ENCODE data around the gene RTEL1.
"Not testable (repeated sequence)": the region's sequence is repeated elsewhere in the genome, so short reads cannot be mapped to it uniquely, and the experiment has no call there.

RTEL1 gene

DNA sequence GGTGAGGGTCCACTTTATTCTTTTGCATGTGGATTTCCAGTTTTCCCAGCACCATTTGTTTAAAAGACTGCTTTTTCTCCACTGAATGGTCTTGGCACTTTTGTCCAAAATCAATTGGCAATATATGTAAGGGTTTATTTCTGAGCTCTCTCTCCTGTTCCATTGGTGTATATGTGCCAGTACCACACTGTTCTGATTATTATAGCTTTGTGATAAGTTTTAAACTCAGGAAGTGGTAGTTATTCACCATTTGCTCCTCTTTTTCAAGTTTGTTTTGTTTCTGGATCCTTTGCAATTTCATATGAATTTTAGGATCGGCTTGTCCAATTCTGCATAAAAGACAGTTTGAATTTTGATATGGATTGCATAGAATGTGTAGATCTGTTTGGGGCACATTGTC is 54.1 kb downstream of the RTEL1 start:
- ATAC-seq (no peak), DNase-seq (no peak)
- no peak overlapping the region for H3K4me3 Mint-ChIP-seq
- H3K9me3 Mint-ChIP-seq = peaks cover 6 to 12% of the 10 kb centered on the region in 2 donors
- no peak overlapping the region for H3K27ac Mint-ChIP-seq
- H3K4me1 Mint-ChIP-seq = peaks cover 59% of the 10 kb centered on the region
- H3K27me3 Mint-ChIP-seq = no peaks in the 10 kb centered on the region

DNA sequence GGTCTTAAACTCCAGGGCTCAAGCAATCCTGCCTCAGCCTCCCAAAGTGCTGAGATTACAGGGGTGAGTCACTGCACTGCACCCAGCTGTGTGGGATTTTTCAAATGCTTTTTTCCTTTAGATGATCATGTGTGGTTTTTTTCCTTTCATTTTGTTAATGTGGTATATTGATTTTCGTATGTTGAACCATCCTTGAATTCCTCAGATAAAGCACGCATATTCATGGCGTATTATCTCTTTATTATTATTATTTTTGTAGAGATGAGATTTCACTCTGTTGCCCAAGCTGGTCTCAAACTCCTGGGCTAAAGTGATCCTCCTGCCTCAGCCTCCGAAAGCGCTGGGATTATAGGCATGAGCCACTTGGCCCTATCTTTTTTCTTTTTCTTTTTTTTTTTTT is 56.7 kb downstream of the RTEL1 start:
- H3K27ac Mint-ChIP-seq = no peak overlapping the region
- peaks cover 13 to 20% of the 10 kb centered on the region in 2 donors for H3K9me3 Mint-ChIP-seq
- no peak overlapping the region for H3K4me3 Mint-ChIP-seq
- no peak for ATAC-seq
- H3K27me3 Mint-ChIP-seq = no peaks in the 10 kb centered on the region
- H3K4me1 Mint-ChIP-seq = peaks cover 50% of the 10 kb centered on the region
- DNase-seq = no peak

DNA sequence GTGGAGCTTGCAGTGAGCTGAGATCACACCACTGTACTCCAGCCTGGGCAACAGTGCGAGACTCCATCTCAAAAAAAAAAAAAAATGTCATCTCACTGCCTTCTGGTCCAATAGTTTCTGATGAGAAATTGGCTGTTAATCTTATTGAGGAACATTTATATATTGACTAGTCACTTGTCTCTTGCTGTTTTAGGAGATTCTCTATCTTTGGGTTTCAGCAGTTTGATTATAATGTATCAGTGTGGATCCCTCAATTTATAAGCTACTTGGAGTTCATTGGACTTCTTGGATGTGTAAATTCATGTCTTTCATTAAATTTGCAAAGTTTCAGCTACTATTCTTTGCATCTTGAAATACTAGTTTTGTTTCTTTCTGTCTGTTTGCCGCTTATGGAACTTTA is 60.9 kb downstream of the RTEL1 start:
- Mint-ChIP-seq H3K27ac (no peak overlapping the region), H3K4me3 (no peak overlapping the region), H3K4me1 (peaks cover 45% of the 10 kb centered on the region), H3K9me3 (peaks cover 11 to 20% of the 10 kb centered on the region in 2 donors), H3K27me3 (no peaks in the 10 kb centered on the region)
- DNase-seq (no peak), ATAC-seq (no peak)

DNA sequence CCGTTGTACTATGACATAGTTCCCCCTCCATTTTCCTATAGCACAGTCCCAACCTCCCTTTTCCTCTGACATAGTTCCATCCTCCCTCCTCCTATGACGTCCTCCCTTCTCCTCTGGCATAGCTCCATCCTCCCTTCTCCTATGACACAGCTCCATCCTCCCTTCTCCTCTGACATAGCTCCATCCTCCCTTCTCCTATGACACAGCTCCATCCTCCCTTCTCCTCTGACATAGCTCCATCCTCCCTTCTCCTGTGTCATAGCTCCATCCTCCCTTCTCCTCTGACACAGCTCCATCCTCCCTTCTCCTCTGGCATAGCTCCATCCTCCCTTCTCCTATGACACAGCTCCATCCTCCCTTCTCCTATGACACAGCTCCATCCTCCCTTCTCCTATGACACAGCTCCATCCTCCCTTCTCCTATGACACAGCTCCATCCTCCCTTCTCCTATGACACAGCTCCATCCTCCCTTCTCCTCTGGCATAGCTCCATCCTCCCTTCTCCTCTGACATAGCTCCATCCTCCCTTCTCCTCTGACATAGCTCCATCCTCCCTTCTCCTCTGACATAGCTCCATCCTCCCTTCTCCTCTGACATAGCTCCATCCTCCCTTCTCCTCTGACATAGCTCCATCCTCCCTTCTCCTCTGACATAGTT is 65.0 kb downstream of the RTEL1 start:
- Mint-ChIP-seq H3K9me3 (peaks cover 16% of the 10 kb centered on the region in 2 donors), H3K4me1 (peaks cover 21% of the 10 kb centered on the region), H3K27ac (peak overlapping the region in 1 of 2 donors; percentile 52)
- not testable (repeated sequence) for H3K27me3 Mint-ChIP-seq, H3K4me3 Mint-ChIP-seq, DNase-seq, ATAC-seq

DNA sequence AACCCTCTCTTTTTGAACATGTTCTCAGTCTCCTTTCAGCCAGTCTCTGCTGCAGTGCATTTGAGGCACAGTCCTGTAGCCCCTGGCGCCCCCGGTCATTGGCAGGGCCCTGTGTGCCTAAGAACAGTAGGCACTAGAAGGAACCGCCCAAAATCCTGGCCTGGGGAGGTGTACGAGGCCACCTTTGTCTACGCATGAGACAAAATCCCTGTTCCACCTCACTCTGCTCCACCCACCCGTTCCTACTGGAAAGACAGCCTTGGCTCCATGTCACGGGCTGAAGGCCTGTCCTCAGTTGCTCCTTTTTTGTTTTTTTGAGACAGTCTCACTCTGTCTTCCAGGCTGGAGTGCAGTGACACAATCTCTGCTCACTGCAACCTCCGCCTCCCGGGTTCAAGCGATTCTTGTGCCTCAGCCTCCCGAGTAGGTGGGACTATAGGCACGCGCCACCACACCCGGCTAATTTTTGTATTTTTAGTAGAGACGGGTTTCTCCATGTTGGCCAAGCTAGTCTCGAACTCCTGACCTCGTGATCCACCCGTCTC is 72.1 kb downstream of the RTEL1 start:
- H3K27me3 Mint-ChIP-seq, H3K4me1 Mint-ChIP-seq, DNase-seq, H3K4me3 Mint-ChIP-seq, H3K9me3 Mint-ChIP-seq, ATAC-seq: not testable (repeated sequence)
- H3K27ac Mint-ChIP-seq = peak overlapping the region in 1 of 2 donors; percentile 42

DNA sequence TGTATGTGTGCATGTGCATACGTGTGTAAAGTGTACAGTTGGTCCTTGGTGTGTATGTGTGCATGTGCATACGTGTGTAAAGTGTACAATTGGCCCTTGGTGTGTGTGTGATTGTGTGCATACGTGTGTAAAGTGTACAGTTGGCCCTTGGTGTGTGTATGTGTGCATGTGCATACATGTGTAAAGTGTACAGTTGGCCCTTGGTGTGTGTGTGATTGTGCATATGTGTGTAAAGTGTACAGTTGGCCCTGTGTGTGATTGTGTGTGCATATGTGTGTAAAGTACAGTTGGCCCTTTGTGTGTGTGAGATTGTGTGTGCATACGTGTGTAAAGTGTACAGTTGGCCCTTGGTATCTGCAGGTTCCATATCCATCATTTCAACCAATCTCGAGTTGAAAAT is 73.3 kb downstream of the RTEL1 start:
- Mint-ChIP-seq H3K4me3 (no peak overlapping the region), H3K27me3 (no peaks in the 10 kb centered on the region), H3K4me1 (peaks cover 15% of the 10 kb centered on the region), H3K27ac (no peak overlapping the region), H3K9me3 (peaks cover 0 to 4% of the 10 kb centered on the region in 2 donors)
- DNase-seq (no peak), ATAC-seq (no peak)

DNA sequence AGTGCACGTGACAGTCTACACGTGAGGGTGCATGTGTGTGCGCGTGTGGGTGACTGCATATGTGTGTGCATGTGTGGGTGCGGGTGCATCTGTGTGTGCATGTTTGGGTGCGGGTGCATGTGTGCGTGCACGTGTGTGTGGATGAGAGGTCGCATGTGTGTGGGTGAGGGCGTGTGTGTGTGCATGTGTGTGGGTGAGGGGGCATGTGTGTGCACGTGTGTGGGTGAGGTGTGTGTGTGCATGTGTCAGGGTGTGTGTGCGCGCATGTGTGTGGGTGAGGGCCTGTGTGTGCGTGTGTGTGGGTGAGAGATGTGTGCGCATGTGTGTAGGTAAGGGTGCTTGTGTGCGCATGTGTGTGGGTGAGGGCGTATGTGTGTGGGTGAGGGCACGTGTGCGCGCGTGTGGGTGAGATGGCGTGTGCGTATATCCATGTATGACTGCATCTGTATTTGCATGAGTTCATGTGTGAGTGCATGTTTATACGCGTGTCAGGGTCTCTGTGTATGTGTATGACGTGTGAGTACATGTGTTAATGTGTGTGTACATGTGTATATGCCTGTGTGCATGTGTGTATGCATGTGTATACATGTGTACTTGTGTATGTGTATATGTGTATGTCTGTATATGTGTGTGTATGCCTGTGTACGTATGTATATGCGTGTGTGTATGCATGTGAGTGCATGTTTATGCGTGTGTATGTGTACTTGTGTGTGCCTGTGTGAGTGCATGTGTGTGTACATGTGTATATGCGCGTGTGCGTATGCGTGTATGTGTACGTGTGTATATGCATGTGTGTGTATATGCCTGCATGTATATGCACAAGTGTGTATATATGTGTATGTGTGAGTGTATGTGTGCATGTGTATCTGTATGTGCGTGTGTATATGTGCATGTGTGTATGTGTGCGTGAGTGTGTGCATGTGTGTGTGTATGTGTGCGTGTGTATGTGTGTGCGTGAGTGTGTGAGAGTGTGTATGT is 74.3 kb downstream of the RTEL1 start:
- Mint-ChIP-seq H3K9me3 (peaks cover 0 to 4% of the 10 kb centered on the region in 2 donors), H3K27ac (no peak overlapping the region), H3K4me1 (peaks cover 25% of the 10 kb centered on the region), H3K27me3 (no peaks in the 10 kb centered on the region), H3K4me3 (no peak overlapping the region)
- ATAC-seq (no peak), DNase-seq (no peak)

DNA sequence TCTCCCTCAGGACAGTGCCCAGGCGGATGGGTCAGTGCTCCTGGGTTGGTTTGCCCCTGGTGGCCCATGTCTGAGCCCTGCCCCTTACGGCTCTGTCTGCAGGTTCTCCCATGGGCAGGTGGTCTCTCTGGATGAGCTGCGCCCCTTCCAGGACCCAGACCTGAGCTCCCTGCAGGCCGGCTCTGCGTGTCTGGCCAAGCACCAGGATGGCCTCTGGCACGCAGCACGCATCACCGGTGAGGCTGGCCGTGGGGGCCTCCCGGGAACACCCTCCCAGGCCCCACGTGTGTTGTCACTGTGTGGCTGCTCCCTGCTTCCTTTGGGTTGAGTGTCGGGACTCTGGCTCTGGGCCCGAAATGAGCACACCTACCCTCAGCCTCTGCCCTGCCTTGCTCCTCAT is 75.0 kb downstream of the RTEL1 start:
- no peak overlapping the region for H3K27ac Mint-ChIP-seq
- no peaks in the 10 kb centered on the region for H3K27me3 Mint-ChIP-seq
- H3K4me1 Mint-ChIP-seq = peaks cover 25% of the 10 kb centered on the region
- peaks cover 0 to 4% of the 10 kb centered on the region in 2 donors for H3K9me3 Mint-ChIP-seq
- no peak overlapping the region for H3K4me3 Mint-ChIP-seq
- DNase-seq = no peak
- ATAC-seq = no peak

DNA sequence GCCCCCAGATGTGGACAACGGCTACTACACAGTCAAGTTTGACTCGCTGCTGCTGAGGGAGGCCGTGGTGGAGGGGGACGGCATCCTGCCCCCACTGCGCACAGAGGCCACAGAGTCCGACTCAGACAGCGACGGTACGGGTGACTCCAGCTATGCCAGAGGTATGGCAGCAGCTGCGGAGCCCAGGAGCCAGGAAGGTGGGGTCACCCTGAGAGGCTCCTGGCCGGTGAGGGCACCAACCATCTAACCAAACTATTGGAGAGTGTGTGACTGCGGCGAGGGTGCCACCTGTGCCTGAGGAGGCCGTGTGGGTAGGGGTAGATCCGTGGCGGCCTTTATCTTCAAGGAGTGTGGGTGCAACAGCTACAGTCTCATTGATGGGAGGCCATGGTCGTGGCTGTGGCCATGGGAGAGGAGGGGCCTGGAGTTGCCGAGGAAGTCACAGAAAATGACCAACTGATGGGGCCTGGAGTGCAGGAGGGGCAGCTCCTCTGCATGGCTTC is 75.5 kb downstream of the RTEL1 start:
- H3K4me1 Mint-ChIP-seq = peaks cover 30% of the 10 kb centered on the region
- no peak overlapping the region for H3K4me3 Mint-ChIP-seq
- no peak for DNase-seq
- H3K9me3 Mint-ChIP-seq = no peaks in the 10 kb centered on the region
- no peak for ATAC-seq
- H3K27ac Mint-ChIP-seq = peak overlapping the region in 1 of 2 donors; percentile 58
- no peaks in the 10 kb centered on the region for H3K27me3 Mint-ChIP-seq

DNA sequence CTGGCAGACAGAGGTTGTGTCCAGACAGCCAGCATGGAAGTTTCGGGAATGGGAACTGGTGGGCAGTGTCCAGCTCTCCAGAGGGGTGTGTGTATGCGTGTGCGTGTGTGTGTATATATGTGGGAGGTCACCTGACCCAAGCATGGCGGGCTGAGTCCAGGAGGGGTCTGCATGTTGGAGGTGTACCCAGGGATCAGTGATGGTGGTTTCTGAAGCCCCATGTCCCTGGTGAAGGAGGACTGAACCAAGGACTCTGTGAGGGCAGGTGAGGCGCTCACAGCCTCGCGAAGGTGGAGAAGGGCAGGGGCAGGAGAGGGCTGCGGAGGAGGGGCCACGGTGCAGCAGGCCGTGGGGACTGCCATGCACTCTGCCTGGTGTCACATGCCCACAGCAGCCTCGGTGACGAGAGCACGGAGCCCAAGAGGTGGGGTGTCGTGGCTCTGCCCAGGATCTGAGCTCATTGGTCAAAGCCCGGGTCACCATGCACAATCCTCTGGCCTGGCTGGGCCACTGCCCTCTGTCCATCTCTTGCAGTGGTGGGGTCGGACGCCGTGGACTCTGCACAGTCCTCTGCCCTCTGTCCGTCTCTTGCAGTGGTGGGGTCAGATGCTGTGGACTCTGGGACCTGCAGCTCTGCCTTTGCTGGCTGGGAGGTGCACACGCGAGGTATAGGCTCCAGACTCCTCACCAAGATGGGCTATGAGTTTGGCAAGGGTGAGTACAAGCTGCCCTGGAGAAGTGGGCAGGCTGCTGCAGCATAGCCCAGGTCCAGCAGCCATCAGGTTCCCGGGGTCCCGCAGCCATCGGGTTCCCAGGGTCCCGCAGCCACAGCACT is 76.2 kb downstream of the RTEL1 start:
- Mint-ChIP-seq H3K4me3 (no peak overlapping the region), H3K27ac (peak overlapping the region in 1 of 2 donors; percentile 58), H3K4me1 (peaks cover 31% of the 10 kb centered on the region), H3K9me3 (no peaks in the 10 kb centered on the region), H3K27me3 (no peaks in the 10 kb centered on the region)
- ATAC-seq (no peak), DNase-seq (no peak)

DNA sequence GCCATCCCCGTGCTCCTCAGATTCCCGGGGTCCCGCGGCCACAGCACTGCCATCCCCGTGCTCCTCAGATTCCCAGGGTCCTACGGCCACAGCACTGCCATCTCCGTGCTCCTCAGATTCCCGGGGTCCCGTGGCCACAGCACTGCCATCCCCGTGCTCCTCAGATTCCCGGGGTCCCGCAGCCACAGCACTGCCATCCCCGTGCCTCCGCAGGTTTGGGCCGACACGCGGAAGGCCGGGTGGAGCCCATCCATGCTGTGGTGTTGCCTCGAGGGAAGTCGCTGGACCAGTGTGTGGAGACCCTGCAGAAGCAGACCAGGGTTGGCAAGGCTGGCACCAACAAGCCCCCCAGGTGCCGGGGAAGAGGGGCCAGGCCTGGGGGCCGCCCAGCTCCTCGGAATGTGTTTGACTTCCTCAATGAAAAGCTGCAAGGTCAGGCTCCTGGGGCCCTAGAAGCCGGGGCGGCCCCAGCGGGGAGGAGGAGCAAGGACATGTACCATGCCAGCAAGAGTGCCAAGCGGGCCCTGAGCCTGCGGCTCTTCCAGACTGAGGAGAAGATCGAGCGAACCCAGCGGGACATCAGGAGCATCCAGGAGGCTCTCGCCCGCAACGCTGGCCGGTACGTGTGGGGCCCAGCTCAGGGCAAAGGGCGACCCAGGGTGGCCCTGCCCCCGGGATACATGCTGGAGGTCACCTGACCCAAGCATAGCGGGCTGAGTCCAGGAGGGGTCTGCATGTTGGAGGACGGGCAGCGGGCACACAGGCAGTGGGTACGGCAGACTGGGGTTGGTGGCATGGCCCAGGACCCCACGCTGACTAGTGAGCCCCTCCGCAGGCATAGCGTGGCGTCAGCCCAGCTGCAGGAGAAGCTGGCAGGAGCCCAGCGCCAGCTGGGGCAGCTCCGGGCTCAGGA is 77.1 kb downstream of the RTEL1 start:
- ATAC-seq (no peak), DNase-seq (no peak)
- Mint-ChIP-seq H3K27ac (no peak overlapping the region), H3K9me3 (no peaks in the 10 kb centered on the region), H3K4me1 (peaks cover 31% of the 10 kb centered on the region), H3K4me3 (peak overlapping the region in 1 of 2 donors; percentile 90), H3K27me3 (no peaks in the 10 kb centered on the region)

DNA sequence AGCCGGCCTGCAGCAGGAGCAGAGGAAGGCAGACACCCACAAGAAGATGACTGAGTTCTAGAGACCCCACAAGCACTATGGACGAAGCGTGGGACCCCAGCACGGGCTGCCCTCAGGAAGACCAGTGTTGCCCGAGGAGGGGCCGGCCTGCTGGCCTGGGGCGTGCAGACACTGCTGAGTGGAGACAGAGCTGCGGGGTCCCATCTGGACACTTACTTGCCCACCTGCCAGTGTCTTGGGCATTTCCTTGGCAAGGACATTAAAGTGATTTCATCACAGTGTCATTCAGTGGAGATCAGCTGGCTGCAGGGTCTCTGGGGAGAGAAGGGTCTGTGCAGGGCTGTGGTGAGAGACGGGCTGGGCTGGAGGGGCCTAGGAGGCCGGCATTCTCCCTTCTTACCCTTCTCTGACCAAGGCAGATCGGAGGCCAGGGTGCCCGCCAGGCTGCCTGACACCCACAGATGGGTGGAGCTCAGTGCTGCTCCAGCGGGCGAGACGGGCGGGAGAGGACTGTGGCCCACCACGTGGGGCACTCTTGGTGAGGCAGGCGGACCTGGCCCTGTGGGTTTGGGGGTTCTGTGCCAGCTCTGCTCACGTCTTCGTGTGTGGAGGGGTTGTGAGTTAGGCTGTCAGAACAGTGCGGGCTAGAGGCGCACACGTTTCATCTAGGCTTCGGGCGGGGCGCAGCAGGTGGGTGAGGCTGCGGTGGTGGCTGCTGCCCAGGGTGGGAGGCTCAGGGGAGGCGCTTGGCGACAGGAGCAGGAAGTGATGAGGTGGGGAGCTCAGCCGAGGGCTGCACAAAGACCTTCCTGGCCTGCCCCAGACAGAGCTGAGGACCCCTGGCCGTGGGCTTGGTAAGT is 78.0 kb downstream of the RTEL1 start, which contains the start of gene LIME1:
LIME1 (plus strand) TSS at position 806 of the 860 bp plus-strand sequence. CDS start 886 bp downstream, outside the sequence.
- Mint-ChIP-seq H3K27ac (peak within 1 kb of the TSS; percentile 38 to 94), H3K4me3 (peak within 1 kb of the TSS; percentile 40 to 90), H3K4me1 (peaks cover 31% of the 10 kb centered on the region), H3K9me3 (no peaks in the 10 kb centered on the region), H3K27me3 (no peaks in the 10 kb centered on the region)
- DNase-seq (peak; percentile 68), ATAC-seq (peak; percentile 54)

DNA sequence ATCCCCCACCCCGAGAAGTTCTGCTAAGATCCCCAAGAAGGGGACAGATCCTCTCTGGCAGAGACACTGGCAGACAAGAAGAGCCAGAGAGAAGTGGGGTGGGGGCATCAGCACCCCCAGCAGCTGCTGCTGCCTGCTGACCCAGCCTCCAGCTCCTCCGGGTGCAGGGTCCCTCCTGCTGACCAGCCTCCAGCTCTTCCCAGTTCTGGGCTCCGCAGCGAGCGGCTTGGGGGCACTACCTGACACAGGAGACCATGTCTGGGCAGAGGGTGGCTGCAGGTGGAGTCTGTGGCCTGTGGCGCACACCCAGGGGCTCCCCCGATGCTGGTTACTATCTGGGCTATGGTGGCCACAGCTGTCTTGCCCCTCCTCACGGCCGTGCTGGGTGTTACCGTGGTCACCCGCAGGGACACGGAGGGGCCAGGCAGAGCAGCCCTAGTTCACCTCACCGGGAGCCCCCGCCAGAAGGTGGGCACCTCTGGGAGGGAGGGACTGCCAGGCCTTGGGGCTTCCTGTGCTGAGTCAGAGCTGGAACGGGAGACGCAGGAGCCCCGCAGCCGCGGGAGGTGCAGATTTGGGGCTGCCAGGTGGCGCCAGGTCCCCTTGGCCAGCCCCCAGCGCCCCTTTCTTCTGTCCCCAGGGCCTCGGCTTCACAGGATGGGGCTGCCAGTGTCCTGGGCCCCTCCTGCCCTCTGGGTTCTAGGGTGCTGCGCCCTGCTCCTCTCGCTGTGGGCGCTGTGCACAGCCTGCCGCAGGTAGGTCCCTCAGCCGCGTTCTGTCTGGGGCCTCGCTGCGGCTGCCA is 79.0 kb downstream of the RTEL1 start:
- Mint-ChIP-seq H3K4me3 (peak overlapping the region; percentile 40 to 90), H3K27me3 (no peaks in the 10 kb centered on the region), H3K4me1 (peaks cover 31% of the 10 kb centered on the region), H3K9me3 (no peaks in the 10 kb centered on the region), H3K27ac (no peak overlapping the region)
- DNase-seq = peak; percentile 68 to 74
- ATAC-seq = peak; percentile 54

Data from stimulated activated naive CD8-positive, alpha-beta T cell treated with anti-CD3 and anti-CD28 coated beads, Interleukin-15, amount 100 ng/mL, for 72 hours (primary cell).